Measurements from ENCODE around the gene LRRC32. TPM values are rescaled to one million over a fixed set of nuclear protein-coding genes. Genes with fewer than 3 reads are reported as not detected.
A peak's percentile ranks its signal among the peaks of the same experiment; 100 is the strongest.

Gene LRRC32
- total RNA-seq, 1 experiment from 2014 or later, result 0.46 TPM

- Histone ChIP-seq H3K27ac (ENCODE audit: insufficient read length, low read depth, low read length) (no peak overlapping the region), H2AFZ (ENCODE audit: low read length) (no peak overlapping the region), H3K9ac (ENCODE audit: extremely low read depth, insufficient read length, low read length) (no peak overlapping the region), H3K79me2 (ENCODE audit: insufficient read depth, low read length) (no peaks in the 10 kb centered on the region), H3K4me2 (ENCODE audit: insufficient read depth, insufficient read length, low read length) (no peak overlapping the region), H3K4ac (ENCODE audit: low read depth, low read length) (no peak overlapping the region), H3K14ac (ENCODE audit: insufficient read depth, low read length) (no peak overlapping the region), H3T11ph (ENCODE audit: low read length) (no peak overlapping the region), H3K18ac (ENCODE audit: insufficient read length, low read depth, low read length) (no peak overlapping the region), H3K23ac (ENCODE audit: insufficient read length, low read depth, low read length) (no peak overlapping the region), H3K27me3 (ENCODE audit: insufficient read depth, low read length) (no peaks in the 10 kb centered on the region), H2BK15ac (ENCODE audit: low read depth, low read length) (no peak overlapping the region), H3K56ac (ENCODE audit: insufficient read length, low read depth, low read length) (no peak overlapping the region), H4K5ac (ENCODE audit: insufficient read length, low read depth, low read length) (no peak overlapping the region), H4K8ac (replicated peaks; ENCODE audit: insufficient read length, low read depth, low read length) (no peak overlapping the region), H3K4me1 (ENCODE audit: insufficient read depth, low read length) (no peaks in the 10 kb centered on the region), H2BK5ac (ENCODE audit: insufficient read length, low read length) (no peak overlapping the region), H4K91ac (ENCODE audit: insufficient read length, low read depth, low read length) (no peak overlapping the region), H3K9me3 (ENCODE audit: control insufficient read depth, low read depth, low read length) (no peaks in the 10 kb centered on the region), H3K23me2 (ENCODE audit: insufficient read length, low read depth, low read length, poor library complexity, severe bottlenecking) (no peaks in the 10 kb centered on the region), H4K20me1 (ENCODE audit: control insufficient read depth, insufficient read depth, insufficient read length) (no peaks in the 10 kb centered on the region), H2BK120ac (ENCODE audit: low read depth, low read length, poor library complexity, severe bottlenecking) (no peak overlapping the region), H2AK5ac (ENCODE audit: insufficient read length, low read length) (no peak overlapping the region), H2BK12ac (ENCODE audit: insufficient read length, low read depth, low read length) (no peak overlapping the region), H2BK20ac (ENCODE audit: low read depth, low read length, poor library complexity, severe bottlenecking) (no peak overlapping the region), H3K79me1 (ENCODE audit: insufficient read depth, low read depth, low read length, poor library complexity, severe bottlenecking) (no peaks in the 10 kb centered on the region)
- Mint-ChIP-seq H3K36me3 (ENCODE audit: insufficient read depth in 1 of 3, low read depth in 3 of 3) (no peaks in the 10 kb centered on the region), H3K9me3 (no peaks in the 10 kb centered on the region), H3K4me1 (peaks cover 11 to 32% of the 10 kb centered on the region in 2 experiments), H3K27ac (no peak overlapping the region), H3K4me3 (no peak overlapping the region), H3K27me3 (ENCODE audit: low read depth) (peaks cover 2% of the 10 kb centered on the region)
- no peak for TF ChIP-seq CTCF (conservative IDR thresholded peaks at IDR 0.05)
- WGBS (ENCODE audit: extremely low coverage, insufficient read length, low lambda C conversion rate), result no CpG with 5 or more reads among the region's 3 CpGs
- peak; percentile 20 for DNase-seq
Observed at GRCh38 chr11:76658231-76658630, 12.3 kb downstream of the LRRC32 start.

Measured in H9 (cell line).